Epidermal melanocyte (primary cell): ENCODE measurements around the gene PTPRN2.
"Not testable (repeated sequence)": the region's sequence is repeated elsewhere in the genome, so short reads cannot be mapped to it uniquely, and the experiment has no call there.

Source experiments
- DNase-seq: peaks from one replicate; pipeline ENCODE4 v3.0.0; 2011; ENCODE audit warnings: low spot score; ENCODE audit not compliant: insufficient read length

The PTPRN2 gene

DNA sequence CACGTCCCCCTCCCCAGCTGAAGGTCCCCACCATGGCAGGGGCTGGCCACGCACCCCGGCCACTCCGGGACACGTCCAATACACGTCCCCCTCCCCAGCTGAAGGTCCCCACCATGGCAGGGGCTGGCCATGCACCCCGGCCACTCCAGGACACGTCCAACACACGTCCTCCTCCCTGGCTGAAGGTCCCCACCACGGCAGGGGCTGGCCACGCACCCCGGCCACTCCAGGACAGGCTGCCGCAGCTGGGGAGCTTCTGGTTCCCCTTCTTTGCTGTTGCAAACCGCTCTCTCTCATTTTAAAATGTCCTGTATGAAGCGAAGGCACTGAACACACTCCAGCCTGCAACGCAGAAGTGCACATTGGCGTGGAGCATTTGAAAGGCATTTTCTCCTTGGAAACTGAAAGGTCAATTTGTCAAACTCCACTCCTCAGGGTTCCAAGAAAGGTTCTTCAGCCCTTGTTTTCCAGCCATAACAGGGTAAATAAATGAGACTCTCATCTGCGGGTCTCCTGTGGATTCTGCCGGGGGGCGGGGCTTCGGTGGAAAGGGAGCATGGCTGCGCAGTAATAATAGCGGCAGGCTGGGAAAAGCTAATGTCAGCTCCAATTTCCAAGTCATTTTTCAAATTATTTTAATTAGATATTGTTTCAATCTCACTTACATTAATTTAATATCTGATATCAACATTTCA lies 670.5 kb downstream of the PTPRN2 start:
- DNase-seq = no peak

DNA sequence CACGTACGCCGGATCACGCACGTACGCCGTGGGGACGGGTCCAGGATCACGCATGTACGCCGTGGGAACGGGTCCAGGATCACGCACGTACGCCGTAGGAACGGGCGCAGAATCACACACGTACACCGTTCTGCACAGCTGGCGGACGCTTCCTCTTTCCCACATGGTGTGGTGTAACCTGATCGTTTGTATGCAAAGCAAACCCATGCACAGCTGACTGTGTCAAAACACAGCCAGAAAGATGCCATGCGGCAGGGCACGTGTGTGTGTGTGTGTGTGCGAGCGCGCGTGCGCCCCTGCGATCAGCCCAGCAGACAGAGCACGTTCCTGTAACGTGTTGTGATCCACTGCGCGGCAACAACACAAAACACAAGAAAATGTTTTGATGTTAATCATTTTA lies 677.2 kb downstream of the PTPRN2 start:
- DNase-seq = no peak

DNA sequence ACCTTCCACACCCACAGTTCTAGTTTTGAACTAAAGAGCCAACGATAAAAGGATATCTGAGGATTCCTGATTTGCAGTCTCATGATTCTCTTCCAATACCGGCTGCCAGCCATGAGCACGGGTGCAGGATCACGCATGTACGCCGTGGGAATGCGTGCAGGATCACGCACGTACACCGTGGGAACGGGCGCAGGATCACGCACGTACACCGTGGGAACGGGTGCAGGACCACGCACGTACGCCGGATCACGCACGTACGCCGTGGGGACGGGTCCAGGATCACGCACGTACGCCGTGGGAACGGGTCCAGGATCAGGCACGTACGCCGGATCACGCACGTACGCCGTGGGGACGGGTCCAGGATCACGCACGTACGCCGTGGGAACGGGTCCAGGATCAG lies 677.6 kb downstream of the PTPRN2 start:
- DNase-seq = not testable (repeated sequence)

DNA sequence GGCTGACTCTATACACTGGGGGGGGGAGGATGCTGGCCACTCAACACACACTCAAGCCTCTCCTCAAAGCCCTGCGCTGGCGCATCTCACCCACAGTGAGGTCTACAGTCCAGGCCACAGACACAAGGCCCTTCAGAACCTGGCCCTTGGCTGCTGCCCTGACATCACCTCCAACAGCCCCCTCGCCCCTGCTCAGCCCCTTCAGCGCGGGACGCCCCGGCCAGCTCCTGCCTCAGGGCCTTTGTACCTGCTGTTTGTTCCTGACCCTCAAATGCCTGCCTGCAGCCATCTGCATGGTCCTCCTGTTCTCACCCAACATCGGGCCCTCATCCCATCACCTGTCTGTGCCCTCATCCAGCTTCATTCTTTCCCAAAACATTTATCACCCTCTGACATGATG lies 678.3 kb downstream of the PTPRN2 start:
- DNase-seq = no peak

DNA sequence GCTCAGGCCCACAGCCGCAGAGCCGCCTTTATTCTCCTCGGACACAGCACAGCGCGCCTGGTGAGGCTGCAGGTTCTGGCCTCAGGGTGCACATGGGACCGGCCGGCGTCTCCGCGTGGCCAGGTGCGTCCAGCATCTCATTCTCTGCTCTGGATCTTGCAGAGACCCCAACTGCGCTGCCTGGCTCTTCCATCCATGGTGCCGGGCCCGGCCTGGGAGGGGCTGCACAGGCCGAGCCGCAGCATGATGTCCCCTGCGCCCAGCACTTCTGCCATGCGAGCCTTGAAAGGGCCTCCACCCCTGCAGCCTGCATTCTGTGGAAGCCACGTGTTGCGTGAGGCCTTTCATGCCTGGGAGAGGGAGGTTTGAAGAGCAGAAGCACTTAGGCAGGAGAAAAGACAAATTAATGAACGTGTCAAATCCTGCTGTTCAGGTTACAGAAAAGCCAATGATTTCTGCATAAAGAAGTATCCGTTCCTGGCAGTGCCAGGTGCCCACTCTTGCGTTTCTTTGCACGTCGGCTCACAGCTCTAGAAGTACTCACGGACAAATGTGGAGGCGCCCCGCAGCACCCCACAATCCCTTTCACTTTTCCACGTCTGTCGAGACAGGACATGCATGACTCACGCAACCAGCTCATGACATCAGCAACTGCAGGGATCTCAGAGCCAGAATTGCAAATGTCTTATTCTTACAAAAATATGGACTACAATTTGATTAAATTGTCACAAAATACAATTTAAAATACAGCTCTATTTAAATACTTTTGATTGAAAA lies 679.4 kb downstream of the PTPRN2 start:
- no peak for DNase-seq

DNA sequence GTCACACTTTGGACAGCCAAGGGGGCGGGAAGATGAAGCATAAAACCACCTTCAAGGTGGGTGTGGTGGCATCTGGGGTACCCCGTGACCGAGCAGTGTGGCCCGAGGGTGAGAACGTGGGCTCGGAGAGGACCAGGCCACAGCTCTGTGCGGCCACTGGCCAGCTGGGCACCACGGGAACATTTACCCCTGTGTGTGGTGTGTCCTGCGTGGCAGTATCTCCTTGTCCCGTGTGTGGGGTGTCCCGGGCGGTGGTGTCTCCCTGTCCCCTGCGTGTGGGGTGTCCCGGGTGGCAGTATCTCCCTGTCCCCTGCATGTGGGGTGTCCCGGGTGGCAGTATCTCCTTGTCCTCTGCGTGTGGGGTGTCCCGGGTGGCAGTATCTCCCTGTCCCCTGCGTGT lies 680.5 kb downstream of the PTPRN2 start:
- DNase-seq = no peak

DNA sequence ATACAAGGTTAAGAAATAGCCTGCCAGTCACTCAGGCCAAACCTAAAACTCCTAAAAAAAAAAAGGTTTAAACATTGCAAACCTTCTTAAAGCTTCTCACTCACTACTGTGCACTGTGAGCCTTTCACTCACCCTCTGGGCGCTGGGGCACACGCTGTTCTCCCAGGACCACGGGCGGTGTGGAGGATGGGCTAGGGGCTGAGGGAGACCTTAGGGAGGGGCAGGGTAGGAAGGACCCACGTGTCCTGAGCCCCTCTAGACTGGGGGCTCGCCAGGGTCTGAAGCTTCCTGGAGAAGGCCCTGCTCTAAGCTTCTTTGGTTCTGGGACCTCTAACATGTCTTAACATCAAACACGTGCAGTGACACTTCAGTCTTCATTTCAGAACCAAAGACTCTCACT lies 681.0 kb downstream of the PTPRN2 start:
- no peak for DNase-seq

DNA sequence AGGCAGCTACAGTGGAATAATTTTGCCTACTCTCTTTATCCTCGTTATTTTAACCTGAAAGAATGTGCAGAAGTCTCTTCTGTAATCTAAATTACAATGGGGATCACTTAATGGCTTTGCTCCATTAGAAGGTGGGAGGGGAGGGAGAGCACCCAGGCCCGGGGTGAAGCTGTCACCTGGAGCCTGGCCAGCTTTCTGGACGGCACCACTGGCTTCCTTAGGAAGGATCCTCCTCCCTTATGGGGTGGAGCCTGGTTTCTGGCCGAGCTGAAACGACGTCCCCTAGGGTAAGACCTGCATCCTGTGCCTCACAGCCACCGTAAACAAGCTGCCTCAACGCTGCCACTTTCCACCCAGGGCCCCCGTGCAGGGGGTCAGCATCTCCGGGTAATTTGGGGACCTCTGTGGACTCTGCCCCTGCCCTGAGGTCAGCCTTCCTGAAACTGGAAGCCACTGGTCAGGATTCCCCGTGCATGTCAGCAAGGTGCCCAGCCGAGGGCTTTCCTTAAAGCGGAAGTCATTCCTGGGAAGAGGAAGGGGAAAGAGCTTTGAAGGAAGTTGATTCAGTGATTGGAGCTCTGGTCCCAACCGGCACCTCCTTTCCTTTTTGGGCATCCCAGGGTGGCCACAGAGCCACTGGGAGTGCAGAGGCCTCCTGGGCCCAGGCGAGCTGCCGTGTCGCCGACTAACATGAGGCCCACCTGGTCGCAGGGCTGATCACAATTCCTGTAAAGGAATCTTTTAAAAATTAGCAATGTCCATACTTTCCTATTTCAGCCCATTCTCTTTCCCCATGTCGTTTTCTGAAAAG lies 681.8 kb downstream of the PTPRN2 start:
- DNase-seq = no peak

DNA sequence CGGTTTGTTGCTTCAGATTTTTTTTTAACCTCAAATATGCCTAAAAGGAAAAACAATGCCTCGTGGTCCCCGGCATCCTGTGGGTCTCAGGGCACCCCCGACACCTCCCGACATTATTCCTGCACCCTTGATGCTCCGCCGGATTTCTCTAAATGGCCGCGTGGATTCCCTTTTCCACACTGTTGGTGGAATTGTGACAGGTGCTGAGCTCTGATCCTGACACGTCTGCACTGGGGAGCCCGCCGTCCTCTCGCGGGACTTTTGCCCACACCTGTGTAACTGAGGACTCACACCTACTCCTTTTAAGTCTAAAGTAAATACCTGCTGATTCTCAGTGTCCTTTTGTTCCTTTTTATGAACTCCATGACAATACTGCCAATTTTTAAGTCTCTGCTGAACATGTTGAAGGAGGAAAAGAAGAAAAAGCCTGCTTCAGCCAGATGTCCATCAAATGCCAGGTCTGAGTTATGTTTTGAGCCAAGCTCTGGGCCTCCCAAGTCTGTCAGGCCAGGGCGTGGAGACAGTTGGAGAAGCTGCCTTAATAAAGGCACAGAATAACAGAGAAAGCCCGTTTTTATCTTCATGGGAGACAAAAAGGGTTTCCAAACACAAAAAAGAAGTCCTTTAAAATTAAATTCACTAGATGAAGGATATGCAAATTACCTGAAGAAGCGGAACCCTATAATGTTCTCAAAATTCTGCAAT lies 682.6 kb downstream of the PTPRN2 start:
- DNase-seq = no peak

DNA sequence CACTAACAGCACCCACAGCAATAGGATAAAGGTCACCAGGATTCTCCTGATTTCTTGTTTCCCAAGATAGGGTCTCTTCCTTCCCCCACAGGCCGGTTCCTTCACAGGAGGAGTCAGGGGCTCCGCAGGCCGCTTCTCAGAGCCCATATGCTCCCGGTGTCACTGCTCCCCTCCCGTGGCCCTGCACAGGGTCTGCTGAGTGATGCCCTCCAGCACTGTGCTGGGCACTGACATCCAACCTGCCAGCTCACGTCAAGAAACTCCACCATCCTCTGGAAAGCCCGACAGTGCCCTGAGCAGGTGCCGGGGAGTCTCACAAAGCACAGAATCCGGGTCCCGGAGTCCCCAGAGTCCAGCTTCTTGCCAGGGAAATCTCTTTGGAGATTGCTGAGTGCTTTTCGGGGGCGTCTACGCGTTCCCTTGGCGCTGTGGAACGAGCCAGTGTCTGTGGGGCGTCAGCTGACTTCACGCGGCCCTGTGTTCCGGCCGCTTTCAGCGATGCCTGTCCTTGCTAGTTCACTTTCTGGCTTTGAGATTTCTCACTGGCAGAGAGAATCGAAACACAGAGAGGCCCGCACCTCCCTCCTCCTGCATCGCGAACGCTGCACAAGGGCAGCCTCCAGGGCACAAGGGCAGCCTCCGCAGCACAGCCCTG lies 683.3 kb downstream of the PTPRN2 start:
- DNase-seq = no peak

DNA sequence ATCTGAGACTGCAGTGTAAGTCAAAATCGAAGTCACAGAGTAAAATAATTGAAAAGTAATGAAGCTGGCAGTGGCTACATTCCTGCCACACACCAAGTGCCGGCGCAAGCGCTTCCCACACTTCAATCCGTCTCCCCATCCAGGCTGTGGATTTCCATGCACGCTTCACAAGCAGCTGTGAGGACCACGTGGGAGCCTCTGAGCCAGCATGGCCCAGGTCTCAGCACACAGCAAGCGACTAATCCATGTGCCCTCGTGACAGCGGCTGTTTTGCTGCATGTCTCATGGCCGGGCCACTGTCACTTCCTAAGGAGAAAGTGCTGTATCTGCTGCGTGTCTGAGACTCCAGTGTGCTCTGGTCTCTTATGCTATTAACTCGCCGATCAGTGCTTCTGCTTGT lies 683.9 kb downstream of the PTPRN2 start:
- no peak for DNase-seq

DNA sequence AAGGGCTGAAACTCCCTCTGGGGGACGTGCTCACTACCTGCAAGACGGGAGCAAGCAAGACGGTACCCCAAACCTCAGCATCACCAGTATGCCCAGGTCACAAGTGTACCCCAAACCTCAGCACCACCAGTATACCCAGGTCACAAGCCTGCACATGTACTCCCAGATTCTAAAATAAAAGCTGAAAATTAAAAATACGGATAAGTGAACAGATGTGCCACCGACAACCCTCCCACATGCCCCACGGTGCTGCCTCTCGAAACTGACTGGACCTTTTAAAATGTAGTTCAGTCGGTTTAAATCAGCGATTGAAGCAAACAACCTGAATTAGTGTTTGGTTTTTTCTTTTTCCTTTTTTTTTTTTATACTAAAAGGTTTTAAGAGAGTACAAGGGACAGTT lies 684.3 kb downstream of the PTPRN2 start:
- no peak for DNase-seq

DNA sequence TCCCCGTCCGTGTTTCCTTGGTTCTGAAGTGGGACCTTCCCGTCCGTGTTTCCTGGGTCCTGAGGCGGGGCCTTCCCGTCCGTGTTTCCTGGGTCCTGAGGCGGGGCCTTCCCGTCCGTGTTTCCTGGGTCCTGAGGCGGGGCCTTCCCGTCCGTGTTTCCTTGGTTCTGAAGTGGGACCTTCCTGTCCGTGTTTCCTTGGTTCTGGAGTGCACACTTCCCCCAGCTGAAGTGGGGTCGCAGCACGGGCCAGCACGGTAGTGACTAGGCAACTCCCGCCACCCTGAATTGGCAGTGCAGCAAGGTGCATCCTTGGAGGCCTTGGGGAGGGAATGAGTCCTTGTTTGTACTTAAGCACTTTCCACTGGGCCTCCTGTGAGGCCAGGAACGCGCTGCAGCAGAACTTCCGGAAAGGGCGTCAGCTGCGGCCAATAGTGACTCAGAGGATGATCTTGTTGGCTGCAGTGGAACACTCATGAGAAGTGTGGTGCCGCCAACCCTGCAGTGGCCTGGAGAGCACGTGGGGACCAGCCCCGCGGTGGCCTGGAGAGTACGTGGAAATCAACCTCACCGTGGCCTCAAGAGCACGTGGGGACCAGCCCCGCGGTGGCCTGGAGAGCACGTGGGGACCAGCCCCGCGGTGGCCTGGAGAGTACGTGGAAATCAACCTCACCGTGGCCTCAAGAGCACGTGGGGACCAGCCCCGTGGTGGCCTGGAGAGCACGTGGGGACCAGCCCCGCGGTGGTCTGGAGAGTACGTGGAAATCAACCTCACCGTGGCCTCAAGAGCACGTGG lies 685.6 kb downstream of the PTPRN2 start:
- DNase-seq = not testable (repeated sequence)

DNA sequence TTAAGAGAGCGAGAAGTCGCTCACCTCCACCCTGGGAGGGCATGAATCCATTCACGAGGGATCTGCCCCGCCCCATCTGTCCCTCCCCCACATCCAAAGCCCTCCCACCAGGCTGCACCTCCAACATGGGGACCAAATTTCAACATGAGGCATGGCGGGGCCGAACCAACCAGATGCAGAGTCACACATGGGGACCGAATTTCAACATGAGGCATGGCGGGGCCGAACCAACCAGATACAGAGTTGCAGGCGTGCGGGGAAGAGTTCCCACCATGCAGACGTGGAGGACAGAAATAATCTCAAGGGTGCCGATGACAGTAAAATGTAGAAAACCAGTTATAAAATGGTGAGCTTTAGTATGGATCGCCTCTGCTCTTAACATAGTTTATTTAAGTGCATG lies 686.5 kb downstream of the PTPRN2 start:
- DNase-seq = no peak

DNA sequence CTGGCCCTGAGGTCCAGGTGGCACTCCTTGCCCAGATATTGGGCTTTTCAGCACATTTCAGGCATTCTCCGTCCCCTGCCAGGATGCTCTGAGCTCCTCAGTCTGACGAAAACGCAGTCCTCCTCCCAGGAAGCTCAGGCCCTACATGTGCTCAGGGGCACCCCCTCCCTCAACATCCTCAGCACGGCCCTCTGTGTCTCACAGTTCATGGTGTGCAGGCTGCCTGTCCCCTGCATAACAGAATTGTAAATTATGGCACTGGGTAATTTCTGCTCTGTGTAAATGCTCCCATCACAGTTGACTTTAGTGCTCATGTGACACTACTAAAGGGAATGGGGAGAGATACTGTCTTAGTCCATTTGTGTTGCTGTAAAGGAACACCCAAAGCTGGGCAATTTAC lies 687.1 kb downstream of the PTPRN2 start:
- DNase-seq = no peak

DNA sequence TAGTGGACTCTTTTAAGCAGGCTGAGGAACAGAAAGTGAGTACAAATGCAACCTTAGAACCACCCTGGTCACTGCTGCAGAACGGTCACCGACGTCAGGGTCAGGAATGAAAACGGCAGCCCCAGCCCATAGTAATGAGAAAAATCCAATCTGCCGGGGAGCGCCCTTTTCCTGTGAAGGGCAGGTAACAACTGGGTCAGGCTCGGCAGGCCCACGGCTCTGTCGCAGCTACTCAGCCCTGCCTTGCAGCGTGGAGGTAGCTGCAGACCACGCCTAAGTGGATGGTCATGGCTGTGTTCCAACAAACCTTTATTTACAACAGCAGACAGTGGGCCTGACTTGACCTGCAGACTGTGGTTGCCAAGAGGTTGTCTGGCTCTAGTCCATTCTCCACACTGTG lies 687.6 kb downstream of the PTPRN2 start:
- no peak for DNase-seq

DNA sequence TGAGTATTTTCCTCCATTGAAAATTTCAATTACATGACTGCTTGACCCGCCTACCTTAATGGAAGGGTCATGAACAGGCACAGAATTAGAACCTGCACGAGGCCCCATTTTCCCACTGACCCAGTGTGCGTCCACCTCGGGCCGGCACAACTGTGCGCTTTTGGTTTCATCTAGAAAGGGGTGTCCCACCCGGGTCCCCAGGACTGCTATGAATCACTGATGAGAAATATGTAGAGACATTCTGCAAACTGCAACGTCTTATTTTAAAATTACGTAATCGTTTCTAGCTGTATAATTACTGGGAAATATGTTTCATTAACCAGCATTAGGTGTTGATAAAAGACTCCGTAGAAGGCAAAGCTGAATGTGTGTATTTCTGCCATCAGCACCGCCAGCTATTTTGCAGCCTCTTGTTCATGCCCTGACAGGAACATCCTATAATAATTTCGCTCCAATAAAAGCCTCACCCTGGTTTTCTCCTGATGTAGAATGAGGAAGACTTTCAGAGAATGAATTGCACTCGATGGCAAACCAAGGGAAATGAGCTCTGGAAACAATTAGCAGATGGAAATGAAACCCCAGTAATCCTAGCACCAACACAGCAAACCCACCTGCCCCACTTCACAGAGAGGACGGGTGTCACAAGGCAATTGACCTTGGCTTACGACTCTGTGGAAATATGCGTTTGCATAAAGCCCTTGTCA lies 688.7 kb downstream of the PTPRN2 start:
- DNase-seq = no peak

DNA sequence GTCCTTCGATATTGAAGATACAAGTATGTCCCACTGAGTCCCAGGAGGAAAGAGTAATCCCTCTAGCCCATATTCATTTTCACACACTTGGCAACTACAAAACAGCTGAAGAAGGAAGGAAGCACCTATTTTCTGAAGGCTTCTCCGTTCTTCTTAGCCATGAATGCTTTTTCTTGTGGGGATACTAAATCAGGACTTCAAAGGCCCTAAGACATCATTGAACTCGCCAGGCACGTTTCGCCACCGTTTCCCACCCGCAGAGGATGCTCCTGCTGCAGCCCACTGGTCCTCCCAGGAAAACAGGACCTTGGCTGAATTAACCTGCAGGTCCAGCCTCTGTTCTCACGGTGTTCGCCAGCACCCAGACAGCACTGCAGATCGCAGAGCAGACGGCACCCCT lies 689.4 kb downstream of the PTPRN2 start:
- DNase-seq = no peak

DNA sequence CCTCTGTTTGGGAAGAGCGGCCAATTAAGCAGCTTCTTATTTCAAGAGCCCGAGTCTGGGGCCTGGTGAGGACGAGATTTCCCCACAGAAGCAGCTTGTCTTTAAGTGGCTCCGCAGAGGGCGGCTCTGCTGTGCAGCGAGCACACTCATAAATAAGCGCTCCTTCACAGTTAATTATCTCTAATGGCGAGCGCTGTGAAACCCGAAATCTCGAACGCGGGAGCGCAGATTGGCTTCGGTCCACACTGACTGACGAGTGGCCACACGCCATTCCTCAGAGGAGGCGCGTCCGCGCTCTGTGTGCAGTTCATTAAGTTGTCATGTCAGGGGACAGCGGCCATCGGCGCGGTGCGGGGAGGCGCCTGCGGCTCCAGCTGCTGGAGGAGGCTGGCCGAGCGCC lies 689.9 kb downstream of the PTPRN2 start:
- DNase-seq = no peak
